Fibroblast of peridontal ligament (primary cell): Measurements from ENCODE around the gene ZNF195.
"Not testable (repeated sequence)": the region's sequence is repeated elsewhere in the genome, so short reads cannot be mapped to it uniquely, and the experiment has no call there.

Experiments
- DNase-seq: peaks from one replicate; pipeline ENCODE4 v3.0.0-alpha.2; 2010; ENCODE audit errors: extremely low read depth

ZNF195 gene

DNA sequence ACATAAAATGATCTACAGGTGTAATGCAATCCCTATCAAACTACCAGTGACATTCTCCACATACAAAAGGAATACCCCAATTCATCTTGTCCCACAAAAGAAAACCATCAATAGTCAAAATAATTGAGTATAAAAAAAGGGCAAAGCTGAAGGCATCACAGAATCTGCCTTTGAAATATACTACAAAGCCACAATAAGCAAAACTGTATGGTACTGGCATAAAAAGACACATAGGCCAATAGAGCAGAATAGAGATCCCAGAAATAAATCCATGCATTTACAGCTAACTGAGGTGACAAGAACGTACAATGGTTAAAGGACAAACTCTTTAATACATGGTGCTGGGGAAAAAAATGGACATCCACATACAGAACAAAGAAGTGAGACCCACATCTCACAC, 31.8 kb downstream of the ZNF195 start:
- DNase-seq: no peak

DNA sequence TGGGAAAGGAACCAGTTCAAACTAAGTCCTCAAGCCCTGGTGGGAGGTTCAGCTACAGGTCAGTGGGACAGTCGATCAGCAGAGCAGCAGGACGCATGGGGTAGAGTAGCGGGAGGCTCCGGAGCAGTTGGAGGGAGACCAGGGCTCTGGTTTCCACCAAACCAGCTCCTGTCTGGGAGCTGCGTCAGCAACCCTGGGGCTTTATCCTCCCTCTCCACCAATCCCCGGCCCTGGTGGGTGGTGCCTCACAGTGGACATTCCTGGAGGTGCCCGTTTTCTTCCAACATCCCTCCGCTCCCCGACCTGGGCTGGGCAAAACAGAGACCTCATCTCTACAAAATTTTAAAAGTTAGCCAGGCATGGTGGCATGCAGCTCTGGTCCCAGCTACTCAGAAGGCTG, 32.4 kb downstream of the ZNF195 start:
- no peak for DNase-seq

DNA sequence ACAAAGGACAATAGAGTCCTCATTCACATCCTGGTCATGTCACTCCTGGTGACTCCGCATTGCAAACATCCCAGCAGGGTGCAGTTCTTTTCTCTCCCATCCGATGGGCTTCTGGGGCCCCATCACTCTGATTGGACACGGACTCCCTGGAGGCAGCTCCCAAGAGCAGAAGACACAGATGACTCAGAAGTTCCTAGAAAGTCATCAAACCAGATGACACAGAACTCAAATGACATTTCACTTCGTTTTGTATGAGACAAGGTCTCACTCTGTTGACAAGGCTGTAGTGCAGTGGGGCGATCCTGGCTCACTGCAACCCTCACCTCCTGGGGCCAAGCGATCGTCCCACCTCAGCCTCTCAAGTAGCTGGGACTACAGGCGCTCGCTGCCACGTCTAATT, 33.2 kb downstream of the ZNF195 start:
- DNase-seq: no peak

DNA sequence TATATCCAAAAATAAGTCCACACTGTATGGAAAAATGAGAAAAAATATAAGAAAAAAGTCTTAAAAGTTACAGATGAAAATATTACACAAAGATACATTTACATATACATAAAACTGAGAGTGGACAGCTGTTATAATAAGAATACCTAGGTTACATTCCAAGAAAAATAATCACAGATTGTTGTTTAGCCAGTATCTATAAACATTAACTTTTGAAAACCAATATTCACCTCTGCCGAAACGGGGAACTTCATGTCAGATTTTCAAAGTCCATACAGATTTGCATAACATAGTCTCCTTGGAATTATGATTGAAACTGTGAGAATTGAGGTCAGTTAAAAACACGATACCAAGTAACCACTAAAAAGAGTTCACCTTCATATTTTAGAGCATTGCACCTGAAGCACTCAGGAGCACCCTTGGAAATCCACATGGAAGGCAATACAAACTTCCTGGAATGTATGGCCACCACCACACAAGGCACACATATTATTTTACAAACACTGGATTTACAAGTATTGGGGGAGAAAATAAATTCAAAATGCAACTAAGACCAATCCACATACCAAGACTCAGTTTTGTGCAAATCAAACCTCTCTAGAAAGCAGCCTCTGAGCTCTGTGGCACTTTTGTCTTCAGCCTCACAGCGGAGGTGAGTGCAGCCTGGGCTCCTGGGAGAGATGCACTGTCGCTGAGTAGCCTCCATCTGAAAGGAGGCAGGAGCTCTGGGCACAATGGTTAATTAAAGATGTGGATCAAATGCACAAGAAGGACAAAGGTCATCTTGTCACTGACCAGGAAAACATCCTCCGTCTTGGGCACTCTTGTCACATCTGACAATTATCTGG, 34.4 kb downstream of the ZNF195 start:
- DNase-seq: no peak

DNA sequence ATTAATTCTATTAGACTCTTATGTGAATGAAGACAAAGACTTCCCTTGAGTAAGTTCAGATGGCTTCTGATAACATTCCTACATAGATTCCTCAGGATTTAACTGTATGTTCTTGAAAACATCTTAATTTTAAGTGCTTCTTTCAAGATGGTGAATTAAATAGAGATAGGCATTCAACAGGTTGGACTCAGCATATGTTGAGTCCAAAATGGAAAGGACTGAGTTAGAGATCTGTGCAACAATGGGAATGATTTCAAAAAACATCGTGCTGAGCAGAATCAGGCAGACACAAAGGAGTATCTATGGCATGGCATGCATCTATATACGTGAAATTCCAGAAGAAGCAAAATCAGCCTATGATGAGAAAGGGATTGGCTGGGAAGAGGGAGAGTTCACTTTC, 36.2 kb downstream of the ZNF195 start:
- DNase-seq: no peak

DNA sequence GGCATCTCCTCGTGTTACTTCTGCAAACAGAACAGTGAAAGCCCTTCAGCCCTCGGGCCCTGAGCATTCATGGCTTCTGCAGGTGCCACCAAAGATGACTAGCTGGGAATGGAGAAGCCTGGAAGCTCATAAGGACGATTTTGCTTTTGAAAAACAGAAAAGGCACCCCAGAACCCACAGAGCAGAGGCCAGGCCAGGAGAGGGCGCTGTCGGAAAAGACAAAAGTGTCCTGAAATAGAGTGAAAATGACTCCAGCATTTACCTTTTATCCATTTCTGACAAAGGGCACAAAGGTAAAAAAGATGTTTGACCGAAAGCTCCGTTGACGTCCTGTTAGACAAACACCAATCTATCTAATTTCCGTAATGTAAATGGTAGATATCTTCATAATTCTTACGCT, 37.6 kb downstream of the ZNF195 start:
- peak; percentile 40 for DNase-seq

DNA sequence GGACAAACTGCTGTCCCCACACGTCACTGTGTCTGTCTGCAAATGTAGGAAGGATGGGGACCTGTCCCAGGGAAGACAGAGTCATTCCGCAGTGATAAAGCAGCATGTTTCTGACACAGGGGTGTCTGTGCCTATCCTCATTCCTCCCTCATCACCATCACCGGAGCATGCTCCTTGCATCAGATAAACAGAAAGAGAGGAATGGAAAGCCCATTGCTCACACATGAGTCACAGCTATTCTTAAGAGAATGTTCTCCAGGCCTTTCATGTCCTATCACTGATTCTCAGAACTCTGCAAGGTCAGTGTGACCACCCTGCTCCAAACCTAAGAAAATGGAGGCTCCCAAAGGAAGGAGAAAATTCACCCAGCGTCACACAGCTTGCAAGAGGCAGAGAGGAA, 38.9 kb downstream of the ZNF195 start:
- DNase-seq: peak; percentile 79

DNA sequence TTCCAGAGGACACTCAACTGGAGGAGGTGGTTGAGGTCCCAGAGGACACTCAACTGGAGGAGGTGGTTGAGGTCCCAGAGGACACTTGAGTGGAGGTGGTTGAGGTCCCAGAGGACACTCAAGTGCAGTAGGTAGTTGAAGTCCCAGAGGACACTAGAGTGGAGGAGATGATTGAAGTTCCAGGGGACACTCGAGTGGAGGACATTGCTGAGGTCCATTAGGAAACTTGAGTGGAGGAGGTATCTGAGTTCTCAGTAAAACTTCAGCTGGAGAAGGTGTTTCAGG, 39.7 kb downstream of the ZNF195 start:
- DNase-seq: no peak

- DNase-seq: no peak
Observed at GRCh38 chr11:3338569-3339339, 40.2 kb downstream of the ZNF195 start.

DNA sequence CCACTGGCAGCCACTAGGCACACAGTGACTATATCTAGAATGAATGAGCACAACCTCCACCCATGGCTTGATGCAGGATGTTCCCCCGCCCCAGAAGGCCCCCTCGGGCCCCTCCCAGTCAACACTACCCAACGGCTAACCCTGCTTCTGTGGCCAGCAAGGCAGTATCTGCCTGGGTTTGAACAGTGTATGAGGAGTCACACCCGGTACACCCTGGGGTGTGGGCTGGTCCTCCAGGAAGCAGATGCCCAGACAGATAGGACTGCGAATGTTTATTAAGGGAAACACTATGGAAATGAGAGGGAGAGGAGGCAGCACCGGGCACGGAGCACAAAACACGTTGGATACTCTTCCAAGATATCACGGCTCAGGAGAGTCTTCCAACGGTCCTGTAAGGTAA, 42.5 kb downstream of the ZNF195 start:
- not testable (repeated sequence) for DNase-seq

GRCh38 chr11:3333157-3333556, 45.8 kb downstream of the ZNF195 start:
- not testable (repeated sequence) for DNase-seq

- not testable (repeated sequence) for DNase-seq
Observed at GRCh38 chr11:3331078-3331477, 47.9 kb downstream of the ZNF195 start.

DNA sequence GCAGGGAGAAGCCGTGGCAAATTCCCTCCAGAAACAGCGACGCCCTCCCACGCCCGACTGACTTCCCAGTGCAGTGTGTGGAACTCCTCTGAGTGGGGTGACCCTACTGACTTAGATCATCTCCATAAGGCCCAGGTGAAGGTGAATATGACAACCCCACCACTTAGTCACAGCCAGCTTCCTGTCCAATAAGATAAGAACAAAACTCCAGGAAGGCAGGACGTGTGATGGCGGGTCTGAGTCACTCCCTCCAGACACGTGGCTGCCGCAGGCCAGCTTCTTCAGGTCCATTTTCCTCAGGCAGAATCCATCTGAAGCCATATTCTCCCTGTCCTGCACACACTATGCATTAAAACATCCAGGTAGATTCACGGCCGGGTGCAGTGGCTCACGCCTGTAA, 48.9 kb downstream of the ZNF195 start:
- DNase-seq: not testable (repeated sequence)

DNA sequence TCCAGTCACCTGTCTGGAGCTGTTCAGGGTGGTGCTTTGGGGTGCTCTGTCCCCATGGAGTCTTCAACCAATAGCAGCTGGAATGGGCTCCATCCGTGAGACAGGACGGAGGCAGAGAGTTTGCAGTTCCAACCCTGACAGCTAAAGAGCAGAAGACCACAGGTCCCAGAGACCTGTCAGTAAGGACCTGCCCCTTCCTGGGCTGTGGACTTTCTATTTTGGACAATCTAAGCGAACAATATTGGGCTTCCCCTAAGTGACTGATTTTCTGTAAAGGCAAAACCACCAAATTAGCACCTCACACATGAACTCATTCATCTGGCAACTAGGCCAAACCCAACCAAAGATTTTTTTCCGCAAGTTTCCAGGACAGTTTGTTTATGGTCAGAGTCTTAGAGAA, 50.4 kb downstream of the ZNF195 start:
- not testable (repeated sequence) for DNase-seq

- DNase-seq: not testable (repeated sequence)
Observed at GRCh38 chr11:3326450-3326849, 52.5 kb downstream of the ZNF195 start.

DNA sequence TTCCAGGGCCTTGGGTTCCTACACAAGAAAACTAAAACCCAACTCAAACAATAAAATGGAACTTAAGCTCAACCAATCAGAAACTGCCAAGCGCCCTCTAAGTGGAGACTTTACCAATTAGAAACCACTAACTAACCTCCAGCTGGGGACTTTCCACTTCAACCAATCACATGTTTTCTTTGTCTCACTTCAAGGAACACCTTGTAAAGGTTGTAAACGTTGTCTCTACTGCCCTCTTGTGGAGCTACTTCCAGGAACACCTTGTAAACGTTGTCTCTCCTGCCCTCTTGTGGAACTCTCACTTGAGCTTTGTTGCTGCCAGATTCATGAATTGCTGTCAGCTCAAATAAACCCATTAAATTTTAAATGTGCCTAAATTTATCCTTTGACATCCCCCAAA, 54.2 kb downstream of the ZNF195 start:
- DNase-seq: not testable (repeated sequence)
